Activated T-cell treated with anti-CD3 and anti-CD28 coated beads, Interleukin-2, amount 50 U/mL, for 48 hours (primary cell): ENCODE results near the gene C20orf141.
"Not testable (repeated sequence)": the region's sequence is repeated elsewhere in the genome, so short reads cannot be mapped to it uniquely, and the experiment has no call there.

Experiments
- DNase-seq, 2 experiments: peaks; one replicate each; pipeline ENCODE4 v3.0.0-alpha.2; 2020

The C20orf141 gene

DNA sequence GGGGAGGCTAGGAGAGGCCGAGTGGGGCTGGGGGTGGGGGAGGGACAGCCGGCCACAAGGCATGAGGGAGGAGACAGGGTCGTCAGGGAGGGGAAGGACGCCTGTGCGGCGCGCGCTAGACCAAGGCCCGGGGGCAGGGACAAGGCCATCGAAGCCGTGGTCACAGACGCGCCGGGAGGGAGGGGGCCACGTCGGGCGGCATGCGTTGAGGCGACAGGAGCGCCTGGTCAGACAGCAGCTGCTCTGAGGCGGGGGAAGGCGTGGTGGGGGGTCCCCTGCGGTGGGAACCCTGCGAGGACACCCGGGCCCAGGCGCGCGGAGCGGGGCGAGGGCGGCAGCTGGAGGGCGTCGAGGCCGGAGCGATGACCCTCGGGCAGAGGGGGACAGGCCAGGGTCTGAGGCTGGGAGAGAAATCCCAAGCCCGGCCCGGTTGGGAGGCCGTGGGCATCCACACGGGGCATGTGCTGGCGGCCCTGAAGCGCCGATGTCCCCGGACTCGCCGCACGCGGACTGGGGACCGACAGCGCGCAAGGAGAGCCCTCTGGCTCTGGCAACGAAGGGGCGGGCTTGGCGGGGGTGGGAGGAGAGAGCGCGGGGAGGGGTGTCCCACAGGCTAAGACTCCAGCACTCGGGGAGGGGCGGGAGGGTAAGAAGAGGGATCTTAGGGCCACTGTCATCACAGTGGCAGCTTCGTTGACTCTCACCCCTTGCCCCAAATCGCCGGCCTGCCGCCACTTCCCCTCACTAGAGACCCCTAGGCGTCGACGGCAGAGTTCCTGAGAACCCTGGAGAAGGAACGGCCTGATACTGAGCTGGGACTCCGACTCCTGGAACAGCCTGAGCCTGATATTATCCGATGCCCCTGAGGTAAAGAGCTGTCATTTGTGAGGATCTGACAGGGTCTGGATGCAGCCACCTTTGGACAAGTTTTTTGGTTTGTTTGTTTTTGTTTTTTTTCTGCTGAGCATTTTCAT lies 6.4 kb downstream of the C20orf141 start:
- no peak for DNase-seq

DNA sequence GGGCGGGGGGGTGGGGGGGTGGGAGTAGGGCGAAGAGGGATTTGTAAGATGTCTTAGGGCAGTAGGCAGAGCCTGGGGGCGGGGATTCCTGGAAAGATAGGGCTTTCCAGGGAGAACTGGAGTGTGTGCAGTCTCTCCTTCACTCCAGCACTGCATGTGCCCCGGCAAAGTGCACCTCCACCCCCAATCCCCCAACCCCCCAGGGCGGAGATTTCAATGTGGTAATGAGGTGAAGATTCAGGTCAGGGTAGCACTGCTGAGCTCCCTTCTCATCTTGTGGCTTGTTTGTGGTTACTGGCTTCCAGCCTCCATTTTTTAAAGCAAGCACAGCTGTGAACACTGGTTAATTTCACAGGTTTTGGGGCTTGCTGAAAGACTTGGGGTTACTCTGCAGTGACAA lies 7.3 kb downstream of the C20orf141 start:
- DNase-seq = peak; percentile 44 to 48

DNA sequence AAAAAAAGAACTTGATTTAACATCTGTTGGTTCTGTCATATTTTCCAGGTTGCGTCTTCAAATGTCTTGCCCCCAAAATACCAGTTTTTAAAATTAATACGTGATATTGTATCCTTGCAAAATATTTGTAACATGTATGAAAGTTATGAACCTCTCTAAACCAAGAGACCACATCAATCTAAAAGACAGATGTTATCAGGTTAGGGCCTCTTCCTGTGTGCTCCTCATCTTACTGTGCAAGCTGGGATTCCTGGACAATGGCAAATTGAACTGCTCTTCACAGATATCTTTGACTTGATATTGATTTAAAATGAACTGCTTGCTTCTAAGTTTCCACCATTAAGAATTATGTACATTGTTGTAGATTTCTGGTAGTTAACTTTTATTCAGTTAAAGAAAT lies 11.0 kb downstream of the C20orf141 start:
- DNase-seq = no peak

DNA sequence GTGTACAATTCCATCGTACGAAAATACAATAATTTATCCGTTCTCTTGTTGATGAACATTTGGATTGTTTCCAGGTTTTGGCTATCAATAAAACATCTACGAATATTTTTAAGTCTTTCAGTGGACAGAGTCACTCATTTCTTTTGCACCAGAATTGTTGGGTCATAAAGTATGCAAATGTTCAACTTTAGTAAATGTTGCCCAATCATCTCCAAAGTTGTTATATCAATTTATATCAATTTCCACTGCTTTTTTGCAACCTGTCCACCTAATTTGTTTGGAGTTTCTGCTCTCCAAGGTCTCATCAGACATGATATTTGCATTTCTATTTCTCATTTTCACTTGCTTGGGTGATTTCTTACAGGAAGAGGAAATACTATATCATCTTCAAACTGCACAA lies 11.9 kb downstream of the C20orf141 start:
- DNase-seq = no peak

DNA sequence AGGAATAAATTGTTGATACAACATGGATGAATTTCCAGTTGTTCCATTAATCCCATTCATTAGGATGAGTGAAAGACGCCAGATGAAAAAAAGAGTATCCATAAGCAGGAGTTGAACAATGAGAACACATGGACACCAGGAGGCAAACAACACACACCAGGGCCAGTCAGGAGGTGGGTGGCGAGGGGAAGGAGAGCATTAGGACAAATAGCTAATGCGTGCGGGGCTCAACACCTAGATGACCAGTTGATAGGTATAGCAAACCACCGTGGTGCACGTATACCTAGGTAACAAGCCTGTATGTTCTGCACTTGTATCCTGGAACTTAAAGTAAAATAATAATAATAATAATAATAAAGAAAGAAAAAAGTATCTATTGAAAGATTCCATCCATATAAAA lies 14.6 kb downstream of the C20orf141 start:
- DNase-seq = no peak

DNA sequence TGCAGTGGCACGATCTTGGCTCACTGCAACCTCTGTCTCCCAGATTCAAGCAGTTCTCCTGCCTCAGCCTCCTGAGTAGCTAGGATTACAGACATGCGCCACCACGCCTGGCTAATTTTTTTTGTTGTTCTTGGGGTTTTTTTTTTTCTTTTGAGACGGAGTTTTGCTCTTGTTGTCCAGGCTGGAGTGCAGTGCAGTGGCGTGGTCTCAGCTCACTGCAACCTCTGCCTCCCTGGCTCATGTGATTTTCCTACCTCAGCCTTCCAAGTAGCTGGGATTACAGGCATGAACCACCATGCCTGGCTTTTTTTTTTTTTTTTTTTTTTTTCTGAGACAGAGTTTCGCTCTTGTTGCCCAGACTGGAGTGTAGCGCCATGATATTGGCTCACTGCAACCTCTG lies 16.4 kb downstream of the C20orf141 start:
- not testable (repeated sequence) for DNase-seq

DNA sequence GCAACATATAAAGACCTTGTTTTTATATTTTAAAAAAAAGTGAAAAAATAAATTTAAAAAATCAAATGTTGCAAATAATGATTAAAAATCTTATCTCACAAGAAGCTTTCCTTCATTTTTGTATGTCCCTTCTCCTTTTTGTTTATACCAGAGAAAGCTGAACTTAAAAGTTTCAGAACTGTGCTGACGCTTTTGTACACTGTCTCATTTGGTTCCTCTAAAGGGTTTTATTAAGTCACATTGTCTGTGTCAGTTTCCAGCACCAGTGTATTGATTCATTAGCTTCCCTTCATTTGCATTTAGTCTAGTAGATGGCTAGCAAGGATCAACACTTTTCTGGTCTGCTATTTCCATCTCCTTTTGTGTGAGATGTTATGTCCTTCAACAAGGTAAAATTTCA lies 19.0 kb downstream of the C20orf141 start:
- no peak for DNase-seq

DNA sequence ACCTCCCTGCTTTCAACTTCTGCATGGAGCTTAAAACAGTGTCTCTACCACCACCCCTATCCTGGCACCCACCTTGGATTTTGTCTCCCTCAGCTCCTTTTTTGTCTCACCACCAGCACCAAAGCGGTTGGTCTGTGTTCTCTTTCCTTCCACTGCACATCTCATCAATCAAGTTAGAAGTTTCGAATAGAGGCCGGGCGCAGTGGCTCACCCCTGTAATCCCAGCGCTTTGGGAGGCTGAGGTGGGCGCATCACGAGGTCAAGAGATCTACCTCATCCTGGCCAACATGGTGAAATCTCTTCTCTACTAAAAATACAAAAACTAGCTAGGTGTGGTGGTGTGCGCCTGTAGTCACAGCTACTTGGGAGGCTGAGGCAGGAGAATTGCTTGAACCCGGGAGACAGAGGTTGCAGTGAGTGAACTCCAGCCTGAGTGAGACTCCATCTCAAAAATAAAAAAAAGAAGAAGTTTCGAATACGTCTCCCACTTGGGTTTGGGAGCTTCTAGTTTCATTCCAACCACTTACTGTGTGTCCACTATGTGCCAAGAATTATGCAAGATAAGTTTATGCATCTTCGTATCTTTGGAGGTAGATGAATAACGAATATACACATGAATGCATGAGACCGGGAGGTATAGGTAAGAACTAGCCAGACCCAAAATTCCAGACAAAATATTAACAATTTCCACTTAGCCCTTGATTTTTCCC lies 19.8 kb downstream of the C20orf141 start:
- DNase-seq = no peak

DNA sequence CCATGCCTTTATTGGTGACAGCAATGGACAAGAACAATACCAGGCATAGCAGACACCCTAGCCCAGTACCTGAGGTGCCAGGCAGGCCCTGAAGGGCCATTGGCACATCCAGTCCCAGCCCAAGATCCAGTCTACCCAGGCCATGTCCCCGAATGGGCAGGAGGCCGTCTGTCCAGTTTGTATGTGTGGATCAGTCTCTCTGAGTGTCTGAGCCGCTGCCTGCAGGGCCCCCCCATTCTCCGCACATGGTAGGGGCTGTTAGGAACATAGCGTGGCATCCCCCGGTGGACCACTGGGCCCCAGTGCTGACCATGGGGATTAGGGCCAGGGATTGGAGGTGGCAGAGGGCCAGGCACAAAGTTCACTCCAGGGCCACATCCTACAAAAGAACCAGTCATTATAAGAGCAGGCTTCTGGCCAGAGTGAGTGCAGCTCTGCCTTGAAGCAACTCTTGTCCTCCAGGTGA lies 20.6 kb downstream of the C20orf141 start:
- no peak for DNase-seq

DNA sequence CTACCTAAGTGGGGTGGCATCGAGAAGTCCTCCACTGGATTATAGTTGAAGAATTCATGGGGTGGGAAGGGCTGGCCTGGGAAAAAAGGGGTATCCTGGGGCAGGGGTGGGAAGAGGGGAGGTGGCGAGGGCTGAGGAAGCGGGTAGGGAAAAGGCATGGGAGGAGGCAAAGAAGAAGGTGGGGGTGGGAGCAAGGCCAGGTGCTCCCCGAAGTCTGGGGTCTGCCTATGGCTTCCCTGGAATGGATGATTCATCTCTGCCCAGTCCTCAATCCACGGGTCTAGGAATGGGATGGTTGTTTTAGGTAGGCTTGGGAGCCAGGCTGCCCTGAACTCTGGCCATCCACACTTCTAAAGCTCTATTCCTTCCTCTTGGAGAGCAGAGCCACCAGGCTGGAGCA lies 21.2 kb downstream of the C20orf141 start:
- DNase-seq = no peak

DNA sequence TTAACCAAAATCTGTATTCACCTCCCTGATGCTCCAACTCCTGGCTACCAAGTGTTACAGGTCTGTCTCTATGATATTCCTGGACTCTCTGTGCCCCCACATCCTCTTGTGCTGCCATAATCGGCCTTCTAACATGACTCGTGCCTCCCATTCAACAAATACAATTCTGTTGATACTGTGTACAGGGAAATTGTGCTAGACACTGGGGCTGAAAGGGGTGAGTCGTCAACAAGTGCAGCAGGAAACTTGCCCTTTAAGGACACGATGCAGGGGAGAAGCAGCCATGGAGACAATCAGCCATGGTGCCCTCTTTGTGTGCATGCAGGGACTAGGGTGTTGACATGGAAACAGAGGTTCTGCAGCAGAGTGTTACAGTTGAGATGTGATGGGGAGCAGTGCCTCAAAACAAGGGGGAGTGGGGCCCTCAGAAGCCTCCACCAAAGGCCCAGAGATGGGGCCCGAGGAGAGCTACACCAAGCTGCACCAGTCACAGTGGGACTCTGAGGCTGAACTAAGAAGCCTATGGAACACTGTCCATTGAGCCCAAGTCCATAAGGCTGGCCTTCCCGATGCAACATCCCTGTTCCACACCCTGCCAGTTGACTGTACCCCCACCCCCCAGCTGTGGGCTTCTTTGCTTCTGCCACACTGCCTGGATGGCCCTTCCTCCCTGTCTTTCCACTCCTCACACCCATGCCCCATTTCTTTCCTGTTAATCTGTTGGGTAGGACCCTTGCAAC lies 22.6 kb downstream of the C20orf141 start:
- no peak for DNase-seq

DNA sequence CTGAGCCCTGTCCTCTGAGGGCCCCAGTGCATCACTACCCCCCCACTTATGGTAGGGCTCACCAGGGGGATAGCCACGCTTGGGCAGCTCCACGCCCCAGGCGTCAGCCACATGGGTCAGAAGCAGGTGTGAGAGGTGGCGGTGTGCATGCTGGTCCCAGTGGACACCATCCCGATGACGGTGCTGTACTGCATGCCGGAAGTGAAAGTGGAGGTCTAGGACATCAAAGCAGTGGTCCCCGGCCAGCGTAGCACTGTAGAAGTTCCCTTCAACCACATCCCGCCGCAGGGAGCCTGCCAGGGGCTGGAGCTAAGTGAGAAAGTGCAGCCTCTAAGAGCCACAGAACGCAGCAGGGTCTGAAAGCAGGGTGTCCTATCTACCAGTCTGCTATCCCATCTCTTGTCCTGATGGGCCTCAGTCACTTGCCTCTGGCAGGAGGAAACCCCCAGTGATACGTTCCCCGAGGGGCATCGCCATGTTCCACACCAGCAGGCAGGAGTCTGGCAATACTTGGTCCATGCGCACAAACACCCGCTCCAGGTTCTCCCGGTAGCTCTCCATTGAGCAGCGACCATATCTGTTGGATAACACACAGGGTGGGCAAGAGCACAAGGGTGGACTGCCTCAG lies 23.5 kb downstream of the C20orf141 start:
- no peak for DNase-seq

DNA sequence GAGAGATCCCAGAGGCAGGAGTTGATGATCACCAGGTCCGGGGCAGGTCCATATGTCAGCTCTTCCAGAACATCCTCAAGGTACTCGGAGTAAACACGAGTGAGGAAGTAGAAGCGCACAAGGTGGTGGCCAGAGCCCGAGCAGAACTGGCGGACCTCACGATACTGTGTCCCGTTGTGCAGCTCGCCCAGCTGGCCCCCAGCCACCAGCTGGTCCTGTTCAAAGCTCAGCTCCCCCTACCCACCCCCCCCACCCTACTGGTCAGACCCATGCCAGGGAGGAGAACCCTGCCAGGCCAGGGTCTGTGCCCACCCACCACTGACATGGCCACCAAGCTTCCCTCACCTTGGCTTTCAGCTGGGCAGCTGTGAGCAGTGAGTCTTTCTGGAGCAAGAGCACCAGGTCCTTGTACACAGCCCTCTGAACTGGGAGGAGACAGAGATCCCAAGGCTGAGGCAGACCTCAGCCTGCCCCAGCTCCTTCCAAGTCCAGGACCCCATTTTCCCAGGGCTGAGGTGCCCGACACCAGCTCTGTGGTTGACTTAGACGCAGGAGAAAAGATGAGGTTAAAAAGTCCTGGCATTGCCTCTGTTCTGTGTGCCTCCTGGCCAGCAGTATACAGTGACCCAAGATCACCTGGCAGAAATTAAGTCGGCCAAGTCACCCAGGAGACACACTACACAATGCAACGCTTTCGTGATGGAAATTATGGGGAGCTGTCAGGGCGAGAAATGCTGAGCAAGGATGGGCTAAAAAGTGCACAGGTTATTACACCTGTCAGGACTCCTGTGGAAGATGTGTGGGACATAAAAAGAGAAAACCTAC lies 24.3 kb downstream of the C20orf141 start:
- no peak for DNase-seq

DNA sequence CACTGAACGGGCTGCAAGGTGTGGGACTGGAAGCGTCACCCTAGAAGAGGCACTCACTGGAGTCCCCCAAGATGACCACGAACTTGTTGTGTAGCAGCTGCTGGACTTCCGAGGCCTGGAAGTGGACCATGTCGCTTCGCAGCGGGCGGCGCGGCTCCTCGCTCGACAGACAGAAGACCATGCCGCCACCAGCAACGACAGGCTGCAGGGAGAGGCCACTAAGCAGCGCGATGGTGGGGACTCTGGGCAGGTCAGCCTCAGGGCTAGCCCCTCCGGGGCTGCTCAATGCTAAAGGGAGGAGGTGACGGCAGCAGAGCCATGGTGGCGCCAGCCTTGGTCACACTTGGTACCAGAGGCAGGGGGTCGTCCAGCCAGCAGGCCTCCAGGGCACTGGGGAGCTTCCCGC lies 24.9 kb downstream of the C20orf141 start:
- no peak for DNase-seq

DNA sequence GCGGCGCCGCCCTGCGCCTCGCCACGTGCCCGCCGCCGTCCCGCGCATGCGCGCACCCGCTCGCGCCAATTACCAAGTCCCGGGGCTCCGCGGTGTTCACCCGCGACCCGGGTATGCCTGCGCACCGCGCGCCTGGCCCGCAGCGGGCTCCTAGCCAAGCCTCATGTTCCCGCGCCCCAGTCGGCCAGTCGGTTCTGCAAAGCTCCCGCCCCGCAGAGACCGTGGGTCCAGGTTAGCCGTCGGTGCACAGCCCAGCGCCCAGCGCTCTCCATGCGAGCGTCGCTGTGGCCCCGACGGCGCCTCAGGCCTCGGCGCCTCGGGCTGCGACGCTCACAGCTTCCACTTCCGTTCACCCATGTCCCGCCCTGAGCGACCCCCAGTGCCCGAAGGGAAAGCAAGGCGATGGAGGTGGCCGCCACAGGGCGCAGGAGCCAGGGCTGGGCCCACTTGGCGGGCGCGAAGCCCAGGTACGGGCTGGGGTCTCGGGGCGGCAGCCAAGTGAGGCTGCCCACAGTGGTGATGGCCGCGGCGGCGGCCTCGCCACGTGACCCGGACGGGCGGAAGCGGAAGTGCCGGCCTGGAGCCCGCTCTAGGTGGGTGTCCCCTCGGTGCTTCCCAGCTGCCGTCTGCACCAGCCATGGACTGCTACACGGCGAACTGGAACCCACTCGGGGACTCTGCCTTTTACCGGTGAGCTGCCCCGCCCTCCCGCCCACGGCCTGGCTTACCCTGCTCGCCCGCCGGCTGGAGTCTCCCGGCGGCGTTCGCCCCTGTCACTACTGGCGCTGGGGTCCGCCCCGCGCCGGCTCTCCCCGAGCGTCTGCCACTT lies 25.6 kb downstream of the C20orf141 start, which contains the start of the genes PCED1A and VPS16:
TSS of gene PCED1A (minus strand) at position 518 of the 829 bp plus-strand sequence. CDS start 743 bp downstream, outside the sequence.
TSS of gene VPS16 (plus strand) at position 608 of the 829 bp plus-strand sequence. CDS start at position 638, 30 bp downstream.
- peak; percentile 93 to 95 for DNase-seq

DNA sequence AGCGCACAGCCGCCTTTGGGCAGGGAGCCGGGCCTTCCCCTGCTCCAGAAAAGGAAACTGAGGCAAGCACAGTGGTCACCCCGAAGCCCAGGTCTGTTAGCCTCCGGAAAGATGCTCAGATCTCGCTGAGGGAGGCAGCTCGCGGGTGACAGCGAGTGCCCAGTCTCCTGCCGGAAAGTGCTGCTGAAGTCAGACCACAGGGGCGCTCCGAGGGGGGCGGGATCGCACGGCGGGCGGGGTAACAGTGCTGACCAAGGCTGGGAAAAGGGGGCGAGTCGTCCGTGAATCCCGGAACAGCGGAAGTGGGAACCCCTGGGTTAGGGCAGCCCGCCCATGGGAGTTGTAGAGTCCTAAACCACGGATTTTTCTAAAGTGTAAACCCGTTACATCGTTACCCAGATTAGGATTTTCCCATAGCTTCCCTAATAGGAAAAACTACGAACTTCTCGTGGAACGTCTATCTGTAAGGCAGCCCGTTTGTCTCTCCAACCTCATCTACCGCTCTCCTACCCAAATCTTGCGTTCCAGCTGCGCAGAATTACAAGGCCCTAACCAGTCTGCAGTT lies 26.3 kb downstream of the C20orf141 start:
- peak in 1 of 2 experiments; percentile 67 for DNase-seq

DNA sequence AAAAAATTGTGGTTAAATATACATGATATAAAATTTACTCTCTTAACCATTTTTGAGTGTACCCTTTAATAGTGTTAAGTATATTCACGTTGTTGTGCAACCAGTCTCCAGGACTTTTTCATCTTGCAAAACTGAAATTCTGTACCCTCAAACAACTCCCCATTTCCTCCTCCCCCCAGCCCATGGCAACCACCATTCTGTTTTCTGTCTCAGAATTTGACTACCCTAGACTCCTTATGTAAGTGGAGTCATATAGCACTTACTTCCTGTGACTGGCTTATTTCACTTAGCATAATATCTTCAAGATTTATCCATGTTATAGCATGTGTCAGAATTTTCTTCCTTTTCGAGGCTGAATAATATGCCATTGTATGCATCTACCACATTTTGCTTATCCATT lies 30.8 kb downstream of the C20orf141 start:
- DNase-seq = no peak

DNA sequence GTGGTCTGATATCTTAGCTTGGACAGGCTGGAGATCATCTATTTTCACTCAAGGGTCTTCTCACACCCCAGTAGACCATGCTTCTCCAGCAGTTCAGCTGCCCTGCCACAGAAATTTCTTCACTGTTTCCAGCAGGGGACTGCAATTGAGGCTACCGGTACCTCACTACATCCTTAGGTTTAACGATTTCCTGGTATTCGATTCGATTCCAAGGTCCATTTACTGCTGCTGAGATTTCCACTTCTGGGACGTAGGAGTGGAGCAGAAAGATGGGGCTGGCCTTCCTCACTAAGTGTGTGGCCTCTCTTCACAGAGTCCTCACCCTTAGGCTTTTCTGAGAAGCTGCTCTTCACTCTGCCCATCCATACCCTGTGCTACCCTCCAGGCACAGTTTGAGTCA lies 31.9 kb downstream of the C20orf141 start:
- DNase-seq = no peak

DNA sequence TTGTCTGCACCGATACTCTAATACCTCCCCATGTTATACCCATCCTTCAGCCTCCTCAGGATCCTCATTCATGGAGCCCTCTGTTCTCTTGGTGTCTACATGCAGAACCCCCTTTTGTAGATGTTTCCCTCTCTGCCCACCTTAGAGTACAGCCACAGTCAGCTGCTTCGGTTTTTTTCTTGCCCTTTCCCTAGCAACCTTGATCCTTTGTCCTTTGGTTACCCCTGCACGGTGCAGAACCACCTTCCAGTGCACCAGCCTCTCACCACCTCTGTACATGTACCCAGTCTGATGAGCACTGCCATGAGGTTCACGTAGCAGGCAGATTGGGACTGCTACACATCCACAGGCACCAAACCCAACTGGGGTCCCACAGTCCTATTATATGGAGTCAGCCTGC lies 33.0 kb downstream of the C20orf141 start:
- no peak for DNase-seq

DNA sequence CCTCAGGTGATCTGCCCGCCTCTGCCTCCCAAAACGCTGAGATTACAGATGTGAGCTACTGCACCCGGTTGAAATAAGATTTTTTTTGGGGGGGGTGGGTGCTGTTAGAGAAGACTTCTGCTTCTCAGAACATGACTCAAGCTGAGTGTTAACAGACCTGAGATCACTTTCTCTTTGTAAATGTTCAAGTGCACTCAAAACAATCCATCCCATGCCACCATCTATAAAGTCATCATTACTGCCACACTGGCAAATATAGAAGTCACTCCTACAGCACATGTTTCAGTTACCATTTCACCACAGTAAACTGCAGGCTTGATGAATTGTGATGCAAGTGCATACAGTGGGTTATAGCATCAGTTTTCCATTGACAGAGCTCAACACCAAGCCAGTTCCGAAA lies 34.7 kb downstream of the C20orf141 start:
- DNase-seq = no peak
